ENCODE measurements around the gene AGAP5. TPM values are rescaled to one million over a fixed set of nuclear protein-coding genes. Genes with fewer than 3 reads are reported as not detected.
A peak's percentile ranks its signal among the peaks of the same experiment; 100 is the strongest.

Gene AGAP5
- total RNA-seq, 4 donors from 2014 or later, result 0.72 to 7.8 (median 4.2) TPM

- ATAC-seq, result no peak
- TF ChIP-seq POLR2A (IDR thresholded peaks at IDR 0.05) (no peak), CTCF (IDR thresholded peaks at IDR 0.05) (no peak), EP300 (IDR thresholded peaks at IDR 0.05) (no peak), POLR2AphosphoS5 (IDR thresholded peaks at IDR 0.05) (no peak)
- Histone ChIP-seq H3K27me3 (no peaks in the 10 kb centered on the region), H3K27ac (no peak overlapping the region), H3K9me3 (no peaks in the 10 kb centered on the region), H3K4me1 (peaks cover 0 to 19% (median 7%) of the 10 kb centered on the region in 3 donors), H3K4me3 (no peak overlapping the region), H3K36me3 (no peaks in the 10 kb centered on the region)
- WGBS, 2 donors (ENCODE audit: low coverage in 1 of 2), result 57 to 60% methylated on average over 7 of the region's 7 CpGs
Observed at GRCh38 chr10:73628405-73628804, 69.5 kb downstream of the AGAP5 start.

DNA sequence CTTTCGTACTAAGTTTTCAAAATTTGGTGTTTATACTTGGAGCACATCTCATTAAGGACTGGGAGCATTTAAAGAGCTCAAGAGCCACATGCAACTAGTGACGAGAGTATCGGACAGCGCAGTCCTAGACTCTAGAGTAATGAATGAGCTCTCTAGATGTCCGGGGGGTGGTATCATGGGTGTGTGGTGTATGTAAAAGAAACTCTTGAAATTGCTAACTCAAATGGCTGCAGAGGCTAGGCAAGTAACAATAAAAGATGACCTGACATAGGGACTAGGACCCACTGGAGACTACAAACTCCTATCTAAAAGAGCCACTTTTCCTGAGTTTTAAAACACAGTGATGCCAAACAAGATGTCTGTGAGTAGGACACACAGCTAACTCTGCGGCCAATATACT, 70.6 kb downstream of the AGAP5 start:
- Histone ChIP-seq H3K4me3 (no peak overlapping the region), H3K36me3 (no peaks in the 10 kb centered on the region), H3K27ac (no peak overlapping the region), H3K9me3 (no peaks in the 10 kb centered on the region), H3K27me3 (no peaks in the 10 kb centered on the region), H3K4me1 (peaks cover 0 to 19% (median 7%) of the 10 kb centered on the region in 3 donors)
- 87 to 98% methylated on average over 6 of the region's 6 CpGs for WGBS, 2 donors (ENCODE audit: low coverage in 1 of 2)
- ATAC-seq, result no peak
- no peak for TF ChIP-seq EP300 (IDR thresholded peaks at IDR 0.05)
- no peak for TF ChIP-seq CTCF (IDR thresholded peaks at IDR 0.05)
- no peak for TF ChIP-seq POLR2AphosphoS5 (IDR thresholded peaks at IDR 0.05)
- no peak for TF ChIP-seq POLR2A (IDR thresholded peaks at IDR 0.05)

GRCh38 chr10:73625884-73626752, 71.8 kb downstream of the AGAP5 start:
- Histone ChIP-seq H3K27ac (peak overlapping the region; percentile 69 to 88 (median 86)), H3K9me3 (no peaks in the 10 kb centered on the region), H3K4me1 (peaks cover 0 to 19% (median 7%) of the 10 kb centered on the region in 3 donors), H3K36me3 (no peaks in the 10 kb centered on the region), H3K4me3 (peak overlapping the region; percentile 74 to 91), H3K27me3 (no peaks in the 10 kb centered on the region)
- 2 to 3% methylated on average over 12 to 38 of the region's 42 CpGs for WGBS, 2 donors (ENCODE audit: low coverage in 1 of 2)
- TF ChIP-seq POLR2A (IDR thresholded peaks at IDR 0.05), result peak; percentile 16 to 31
- TF ChIP-seq POLR2AphosphoS5 (IDR thresholded peaks at IDR 0.05), result peak; percentile 74
- TF ChIP-seq EP300 (IDR thresholded peaks at IDR 0.05), result no peak
- TF ChIP-seq CTCF (IDR thresholded peaks at IDR 0.05), result no peak
- peak; percentile 99 for ATAC-seq

DNA sequence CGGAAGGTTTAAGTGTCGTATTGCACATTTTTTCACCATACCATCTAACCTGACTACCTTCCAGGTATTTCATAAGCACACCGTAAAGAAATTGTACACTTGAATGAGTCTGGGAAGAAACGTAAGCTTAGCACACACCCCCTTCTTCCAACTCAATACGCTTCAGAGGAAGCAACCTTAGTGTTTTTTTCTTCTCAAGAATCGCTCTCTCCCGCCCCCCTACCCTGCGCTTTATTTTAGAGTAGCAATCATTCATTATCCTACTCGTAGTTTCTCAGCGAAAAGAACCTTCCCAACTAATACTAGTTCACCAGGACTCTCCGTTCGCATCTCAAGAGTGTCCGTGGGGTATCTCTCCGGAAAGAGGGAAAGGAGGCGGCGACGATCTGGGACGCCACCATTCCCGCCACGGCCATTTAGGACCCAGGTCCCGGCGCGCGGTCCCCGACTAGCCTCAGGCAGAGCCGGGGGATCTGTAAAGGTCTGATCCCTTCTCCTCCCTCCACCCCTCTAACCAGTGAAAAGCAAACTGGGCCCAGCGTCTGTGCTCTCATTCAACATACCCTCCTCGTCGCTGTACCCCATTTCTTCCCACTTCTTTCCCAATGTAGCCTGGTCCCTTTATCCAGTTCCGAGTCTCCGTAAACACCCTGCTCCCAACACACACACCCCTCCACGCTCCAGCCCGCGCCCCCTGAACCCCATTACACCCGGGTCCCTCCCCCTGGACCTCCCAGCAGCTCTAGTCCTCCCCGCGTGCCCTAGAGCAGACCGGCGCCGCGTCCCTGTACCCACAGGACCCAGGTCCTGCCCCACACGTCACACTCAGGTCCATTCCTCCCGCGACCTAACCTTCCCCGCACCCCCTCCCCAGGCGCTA, 72.7 kb downstream of the AGAP5 start:
- TF ChIP-seq POLR2AphosphoS5 (IDR thresholded peaks at IDR 0.05), result no peak
- peak in 1 of 4 experiments; percentile 4 for TF ChIP-seq CTCF (IDR thresholded peaks at IDR 0.05)
- WGBS, 2 donors (ENCODE audit: low coverage in 1 of 2), result 0 to 1% methylated on average over 33 to 39 of the region's 46 CpGs

More for the DNA sequence above, 72.7 kb downstream of the AGAP5 start:
- no peaks in the 10 kb centered on the region for H3K27me3 ChIP-seq
- peak overlapping the region; percentile 74 to 91 for H3K4me3 ChIP-seq
- H3K9me3 ChIP-seq, result no peaks in the 10 kb centered on the region
- H3K4me1 ChIP-seq, result peaks cover 0 to 19% (median 7%) of the 10 kb centered on the region in 3 donors
- H3K27ac ChIP-seq, result peak overlapping the region; percentile 32 to 88 (median 86)
- peak; percentile 15 for ATAC-seq
- H3K36me3 ChIP-seq, result no peaks in the 10 kb centered on the region

Small RNA genes lying within 50 kb of the gene (small RNA-seq; reads per million reads assigned to genes)
- gene AC022400.4, result 0 reads per million in 4 donors
- gene RNA5SP320, result 0 reads per million in 4 donors

Other genes with a start within 250 kb of the AGAP5 start
- 100 to 1,000 TPM in 1 of 4 donors, 10 to 100 TPM in 3; 69.2 to 121 (median 75.4) TPM for gene PPP3CB, start 202.1 kb downstream of the AGAP5 start, total RNA-seq
- gene USP54, start 106.8 kb downstream of the AGAP5 start, total RNA-seq, result 100 to 1,000 TPM in 1 of 4 donors, 10 to 100 TPM in 3; 27.1 to 106 (median 53.8) TPM
- not detected for gene MYOZ1, start 56.6 kb downstream of the AGAP5 start, total RNA-seq
- gene SYNPO2L, start 42.1 kb downstream of the AGAP5 start, total RNA-seq, result under 1 TPM in 2 of 4 donors, not detected in 2; 0.15 to 0.16 TPM
- gene SEC24C, start 46.3 kb upstream of the AGAP5 start, total RNA-seq, result 10 to 100 TPM; 47.5 to 65.1 (median 49.6) TPM
- 10 to 100 TPM; 19.9 to 29.5 (median 21.4) TPM for gene CHCHD1, start 83.9 kb upstream of the AGAP5 start, total RNA-seq
- gene ZSWIM8, start 87.5 kb upstream of the AGAP5 start, total RNA-seq, result 100 to 1,000 TPM in 2 of 4 donors, 10 to 100 TPM in 2; 48.4 to 121 (median 101) TPM
- gene NDST2, start 113.5 kb upstream of the AGAP5 start, total RNA-seq, result 10 to 100 TPM; 17.9 to 53.9 (median 25.7) TPM
- 100 to 1,000 TPM in 3 of 4 donors, 10 to 100 TPM in 1; 82.3 to 207 (median 155) TPM for gene CAMK2G, start 176.4 kb upstream of the AGAP5 start, total RNA-seq
- 10 to 100 TPM in 1 of 4 donors, 1 to 10 TPM in 3; 1.1 to 43.3 (median 8.3) TPM for gene PLAU, start 213.0 kb upstream of the AGAP5 start, total RNA-seq

Measured in gastroesophageal sphincter (tissue), 4 donors.